WTC11 (cell line): ENCODE data around the gene DNAJC12. TPM values are rescaled to one million over a fixed set of nuclear protein-coding genes. Genes with fewer than 3 reads are reported as not detected.

Experiments
- ATAC-seq: fragments of 200-7000 bp; cut with Tn5 transposase; 2 replicates; pipeline ENCODE4 v1.10.0; 2021; ENCODE audit warnings: mild to moderate bottlenecking, moderate library complexity
- Bru-seq: library from RNA; stranded (reverse); fragments of 400-500 nt; gene quantifications from one replicate; lab custom pipeline; 2021; lab: Mats Ljungman, UMichigan
- CTCF ChIA-PET: fragments of 300-600 bp; sonication (Branson Sonifier 250); formaldehyde crosslinking; loops from one replicate; lab custom pipeline; 2021; ENCODE audit warnings: antibody characterized with exemption; lab: Charles Lee
- POLR2A ChIA-PET: fragments of 350-600 bp; sonication (Branson Sonifier 250); formaldehyde crosslinking; loops from one replicate; lab custom pipeline; 2021; ENCODE audit warnings: antibody characterized with exemption; lab: Charles Lee
- DNase-seq: peaks from one replicate; pipeline ENCODE4 v3.0.0; 2021; ENCODE audit warnings: low spot score
- H3K27ac Mint-ChIP-seq: 2 replicates; pipeline ENCODE4 v1.8.0; 2021; ENCODE audit warnings: mixed read lengths
- H3K27me3 Mint-ChIP-seq: 2 replicates; pipeline ENCODE4 v1.8.0; 2021; ENCODE audit warnings: low read depth, mild to moderate bottlenecking, moderate library complexity, mixed read lengths
- H3K36me3 Mint-ChIP-seq: 2 replicates; pipeline ENCODE4 v1.8.0; 2021; ENCODE audit warnings: mixed read lengths
- H3K4me1 Mint-ChIP-seq: 2 replicates; pipeline ENCODE4 v1.8.0; 2022; ENCODE audit warnings: mixed read lengths
- H3K4me3 Mint-ChIP-seq: 2 replicates; pipeline ENCODE4 v1.8.0; 2021; ENCODE audit warnings: mild to moderate bottlenecking, moderate library complexity, mixed read lengths
- H3K9me3 Mint-ChIP-seq: 2 replicates; pipeline ENCODE4 v1.8.0; 2021; ENCODE audit warnings: mixed read lengths
- ATF1 ChIP-seq: sonication (generic); formaldehyde crosslinking; IDR thresholded peaks from 2 replicates; pipeline ENCODE4 v1.8.1; 2023; ENCODE audit warnings: mild to moderate bottlenecking, moderate library complexity, missing genetic modification reagents
- CREM ChIP-seq: sonication (generic); formaldehyde crosslinking; IDR thresholded peaks from 2 replicates; pipeline ENCODE4 v1.8.1; 2022; ENCODE audit warnings: mild to moderate bottlenecking, missing genetic modification reagents, moderate library complexity
- FOXK1 ChIP-seq: sonication (generic); formaldehyde crosslinking; IDR thresholded peaks from 2 replicates; pipeline ENCODE4 v1.8.0; 2022; ENCODE audit warnings: mild to moderate bottlenecking, moderate library complexity, missing genetic modification reagents
- GABPB1 ChIP-seq: sonication (generic); formaldehyde crosslinking; IDR thresholded peaks from 2 replicates; pipeline ENCODE4 v1.8.1; 2023; ENCODE audit warnings: mild to moderate bottlenecking, missing genetic modification reagents
- KAT7 ChIP-seq: sonication (generic); formaldehyde crosslinking; IDR thresholded peaks from 2 replicates; pipeline ENCODE4 v1.8.1; 2023; ENCODE audit warnings: missing genetic modification reagents, mild to moderate bottlenecking, borderline replicate concordance
- PRRX2 ChIP-seq: fragments of 250-450 bp; sonication (Bioruptor Pico); IDR thresholded peaks from 2 replicates; pipeline ENCODE4 v1.8.0; 2021; ENCODE audit warnings: mild to moderate bottlenecking
- SMAD3 ChIP-seq: sonication (generic); formaldehyde crosslinking; IDR thresholded peaks from 2 replicates; pipeline ENCODE4 v1.8.0; 2022; ENCODE audit warnings: missing genetic modification reagents, mild to moderate bottlenecking, borderline replicate concordance
- ZNF396 ChIP-seq: fragments of 250-450 bp; sonication (Bioruptor Pico); IDR thresholded peaks from 2 replicates; pipeline ENCODE4 v1.8.0; 2021; ENCODE audit warnings: mild to moderate bottlenecking, moderate library complexity, borderline replicate concordance
- ZNF416 ChIP-seq: fragments of 250-450 bp; sonication (Bioruptor Pico); IDR thresholded peaks from 2 replicates; pipeline ENCODE4 v1.9.0; 2021; ENCODE audit warnings: mild to moderate bottlenecking, inconsistent platforms
- long read RNA-seq, 3 experiments: library from RNA in 1 of 3; library from capped mRNA in 1 of 3; library from polyadenylated mRNA in 1 of 3; unstranded in 2 of 3; stranded (forward) in 1 of 3; transcript quantifications; one replicate each; pipeline ENCODE4 v2.0.0, GENCODE V29; 2021
- total RNA-seq: library from RNA; stranded (reverse); gene quantifications from 3 replicates; pipeline ENCODE4 v1.2.3, GENCODE V29; 2021
- TF ChIP-seq, protein P1 (sequence below): sonication (generic); formaldehyde crosslinking; IDR thresholded peaks from 2 replicates; pipeline ENCODE4 v1.8.1; 2023; ENCODE audit warnings: mild to moderate bottlenecking, missing genetic modification reagents, moderate library complexity
- TF ChIP-seq, protein P2 (sequence below): sonication (generic); formaldehyde crosslinking; IDR thresholded peaks from 2 replicates; pipeline ENCODE4 v1.8.0; 2022; ENCODE audit warnings: mild to moderate bottlenecking, missing genetic modification reagents
- TF ChIP-seq, protein P3 (sequence below): sonication (generic); formaldehyde crosslinking; IDR thresholded peaks from 2 replicates; pipeline ENCODE4 v1.8.0; 2022; ENCODE audit warnings: mild to moderate bottlenecking, missing genetic modification reagents
- TF ChIP-seq, protein P4 (sequence below): sonication (generic); formaldehyde crosslinking; IDR thresholded peaks from 2 replicates; pipeline ENCODE4 v1.8.0; 2022; ENCODE audit warnings: mild to moderate bottlenecking, missing genetic modification reagents
- TF ChIP-seq, protein P5 (sequence below): sonication (generic); formaldehyde crosslinking; IDR thresholded peaks from 2 replicates; pipeline ENCODE4 v1.8.1; 2022; ENCODE audit warnings: mild to moderate bottlenecking, moderate library complexity, missing genetic modification reagents
- TF ChIP-seq, protein P6 (sequence below): sonication (generic); formaldehyde crosslinking; IDR thresholded peaks from 2 replicates; pipeline ENCODE4 v1.8.1; 2023; ENCODE audit warnings: mild to moderate bottlenecking, moderate library complexity, missing genetic modification reagents
- TF ChIP-seq, protein P7 (sequence below): sonication (generic); formaldehyde crosslinking; IDR thresholded peaks from 2 replicates; pipeline ENCODE4 v1.8.1; 2023; ENCODE audit warnings: mild to moderate bottlenecking, missing genetic modification reagents

Gene DNAJC12
- total RNA-seq, result 0.94 to 1.8 TPM (median 1.5 TPM) in 3 replicates
- percentile 29 among the genes with signal in this experiment for Bru-seq, nascent RNA
- long read RNA-seq, experiment 1, partial matches to known transcripts, result 0 of 2 reads
- long read RNA-seq, experiment 1, other reads (novel, unspliced or antisense), result 0 of 2 reads
- long read RNA-seq, experiment 2, partial matches to known transcripts, result 0 of 4 reads
- long read RNA-seq, experiment 2, other reads (novel, unspliced or antisense), result 0 of 4 reads
- long read RNA-seq, experiment 3, transcript DNAJC12-201 (5 exons, 1,201 nt), result major isoform, 7 of 8 reads
- long read RNA-seq, experiment 3, partial matches to known transcripts, result 0 of 8 reads
- long read RNA-seq, experiment 3, other reads (novel, unspliced or antisense), result 0 of 8 reads

DNA sequence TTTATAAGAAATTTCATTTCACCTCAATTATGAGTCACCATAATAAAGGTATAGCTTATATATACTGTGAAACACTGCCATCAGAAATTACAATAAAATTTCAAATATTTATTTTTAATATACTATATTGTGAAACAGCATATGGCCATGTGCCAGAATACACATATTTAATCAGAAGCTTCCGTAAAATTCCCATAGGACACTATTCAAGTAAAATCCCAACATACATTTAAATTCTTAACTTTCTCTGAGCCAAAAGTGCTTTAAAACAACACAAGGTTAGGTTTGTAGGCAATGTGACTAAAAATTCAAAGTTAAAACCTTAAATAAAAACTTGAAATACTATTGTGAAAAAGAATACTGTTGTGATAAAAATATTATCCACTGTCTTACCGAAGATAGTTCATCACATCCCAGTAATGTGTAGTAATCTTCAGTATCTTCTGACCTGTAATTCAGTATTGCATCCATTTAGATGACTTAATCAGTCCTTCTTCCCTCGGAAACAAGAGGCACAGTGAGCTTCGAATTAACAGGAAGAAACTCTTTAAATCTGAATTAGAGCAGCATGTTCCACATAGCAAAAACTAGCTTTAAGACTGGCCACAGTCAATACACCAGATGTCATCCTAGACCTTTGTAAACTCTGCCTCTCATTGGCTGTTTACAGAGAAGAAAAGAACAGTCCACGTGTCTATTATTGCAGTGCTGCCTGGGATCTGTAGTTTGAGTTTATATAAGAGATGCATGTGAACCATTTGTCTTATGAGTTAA lies at the start of gene DNAJC12:
Gene DNAJC12 (minus strand): TSS at position 648 of the 774 bp plus-strand sequence. CDS start 177 bp downstream, at position 471.
- POLR2A ChIA-PET, result interaction anchor here (0.5 kb wide), 1 partner anchor 835 kb away, joined by 3 read pairs; no protein-coding TSS in a partner anchor
- Mint-ChIP-seq H3K27me3 (no peaks in the 10 kb centered on the region), H3K4me1 (peaks cover 6% of the 10 kb centered on the region), H3K36me3 (peaks cover 14% of the 10 kb centered on the region; the same call in 1 of the 2 replicates), H3K4me3 (peak within 1 kb of the TSS; percentile 54), H3K27ac (no peak within 1 kb of the TSS), H3K9me3 (peaks cover 18% of the 10 kb centered on the region)
- CTCF ChIA-PET, result interaction anchor here (0.7 to 2.0 kb wide), 7 partner anchors 10 to 375 kb away, joined by 3 to 8 read pairs (median 5); no protein-coding TSS in a partner anchor
- no peak for TF ChIP-seq ATF1 (CRISPR knock-in tag)
- TF ChIP-seq, protein P1, sequence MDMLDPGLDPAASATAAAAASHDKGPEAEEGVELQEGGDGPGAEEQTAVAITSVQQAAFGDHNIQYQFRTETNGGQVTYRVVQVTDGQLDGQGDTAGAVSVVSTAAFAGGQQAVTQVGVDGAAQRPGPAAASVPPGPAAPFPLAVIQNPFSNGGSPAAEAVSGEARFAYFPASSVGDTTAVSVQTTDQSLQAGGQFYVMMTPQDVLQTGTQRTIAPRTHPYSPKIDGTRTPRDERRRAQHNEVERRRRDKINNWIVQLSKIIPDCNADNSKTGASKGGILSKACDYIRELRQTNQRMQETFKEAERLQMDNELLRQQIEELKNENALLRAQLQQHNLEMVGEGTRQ (CRISPR knock-in tag), result peak; percentile 83
- TF ChIP-seq, protein P2, sequence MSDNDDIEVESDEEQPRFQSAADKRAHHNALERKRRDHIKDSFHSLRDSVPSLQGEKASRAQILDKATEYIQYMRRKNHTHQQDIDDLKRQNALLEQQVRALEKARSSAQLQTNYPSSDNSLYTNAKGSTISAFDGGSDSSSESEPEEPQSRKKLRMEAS (CRISPR knock-in tag), result peak; percentile 33; the same call in 1 of the 2 replicates
- 0 out of 2 replicates have a peak, but pooled peaks have one; percentile 28 for TF ChIP-seq FOXK1 (CRISPR knock-in tag)
- TF ChIP-seq PRRX2 (CRISPR knock-in tag), result no peak
- peak; percentile 37; the same call in 1 of the 2 replicates for TF ChIP-seq GABPB1 (CRISPR knock-in tag)
- TF ChIP-seq, protein P3, sequence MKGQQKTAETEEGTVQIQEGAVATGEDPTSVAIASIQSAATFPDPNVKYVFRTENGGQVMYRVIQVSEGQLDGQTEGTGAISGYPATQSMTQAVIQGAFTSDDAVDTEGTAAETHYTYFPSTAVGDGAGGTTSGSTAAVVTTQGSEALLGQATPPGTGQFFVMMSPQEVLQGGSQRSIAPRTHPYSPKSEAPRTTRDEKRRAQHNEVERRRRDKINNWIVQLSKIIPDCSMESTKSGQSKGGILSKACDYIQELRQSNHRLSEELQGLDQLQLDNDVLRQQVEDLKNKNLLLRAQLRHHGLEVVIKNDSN, result peak; percentile 85
- no peak for TF ChIP-seq ZNF396 (CRISPR knock-in tag)
- no peak for TF ChIP-seq ZNF416 (CRISPR knock-in tag)
- TF ChIP-seq SMAD3 (CRISPR knock-in tag), result no peak
- ATAC-seq, result peak; percentile 94
- DNase-seq, result no peak

DNA sequence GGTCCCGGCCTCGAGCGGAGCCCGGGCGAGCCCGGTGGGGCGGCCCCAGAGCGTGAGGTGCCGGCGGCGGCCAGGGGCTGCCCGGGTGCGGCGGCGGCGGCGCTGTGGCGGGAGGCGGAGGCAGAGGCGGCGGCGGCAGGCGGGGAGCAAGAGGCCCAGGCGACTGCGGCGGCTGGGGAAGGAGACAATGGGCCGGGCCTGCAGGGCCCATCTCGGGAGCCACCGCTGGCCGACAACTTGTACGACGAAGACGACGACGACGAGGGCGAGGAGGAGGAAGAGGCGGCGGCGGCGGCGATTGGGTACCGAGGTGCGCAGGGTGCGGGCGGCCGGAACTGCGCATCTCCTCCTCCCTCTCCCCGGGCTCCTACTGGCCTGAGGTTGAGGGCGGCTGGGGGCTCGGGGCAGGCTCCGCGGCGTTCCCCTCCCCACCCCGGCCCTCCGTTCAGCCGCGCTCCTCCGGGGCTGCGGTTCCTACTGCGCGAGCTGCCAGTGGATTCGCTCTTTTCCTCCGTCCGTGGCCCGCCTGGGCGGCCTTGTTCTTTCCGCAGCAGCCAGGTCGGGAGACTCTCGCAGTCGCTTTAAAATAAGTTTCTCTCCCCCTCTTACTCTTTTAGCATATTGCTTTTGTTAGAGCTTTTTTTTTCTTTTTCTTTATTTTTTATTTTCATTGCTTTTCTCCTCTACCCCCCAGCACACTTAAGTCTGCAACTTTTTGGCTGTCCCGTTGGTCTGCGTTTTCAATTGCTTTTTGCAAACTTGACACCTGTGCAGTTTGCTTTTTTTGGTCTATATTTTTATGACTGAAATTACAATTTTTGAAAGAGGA lies 47.1 kb upstream of the DNAJC12 start:
- H3K27ac Mint-ChIP-seq, result peak overlapping the region; percentile 51
- DNase-seq, result peak; percentile 75
- ATAC-seq, result peak; percentile 65
- ChIA-PET POLR2A (interaction anchor here (0.6 to 3.6 kb wide), 6 partner anchors 15 to 447 kb away, joined by 3 to 20 read pairs (median 4); partner anchors contain the start of gene HNRNPH3), CTCF (interaction anchor here (0.6 to 1.7 kb wide), 5 partner anchors 23 to 97 kb away, joined by 4 to 10 read pairs (median 6); no protein-coding TSS in a partner anchor)
- peaks cover 22% of the 10 kb centered on the region for H3K4me1 Mint-ChIP-seq
- H3K36me3 Mint-ChIP-seq, result peaks cover 37% of the 10 kb centered on the region
- H3K9me3 Mint-ChIP-seq, result peaks cover 4% of the 10 kb centered on the region
- no peaks in the 10 kb centered on the region for H3K27me3 Mint-ChIP-seq
- peak overlapping the region; percentile 91 for H3K4me3 Mint-ChIP-seq
- TF ChIP-seq, protein P4, sequence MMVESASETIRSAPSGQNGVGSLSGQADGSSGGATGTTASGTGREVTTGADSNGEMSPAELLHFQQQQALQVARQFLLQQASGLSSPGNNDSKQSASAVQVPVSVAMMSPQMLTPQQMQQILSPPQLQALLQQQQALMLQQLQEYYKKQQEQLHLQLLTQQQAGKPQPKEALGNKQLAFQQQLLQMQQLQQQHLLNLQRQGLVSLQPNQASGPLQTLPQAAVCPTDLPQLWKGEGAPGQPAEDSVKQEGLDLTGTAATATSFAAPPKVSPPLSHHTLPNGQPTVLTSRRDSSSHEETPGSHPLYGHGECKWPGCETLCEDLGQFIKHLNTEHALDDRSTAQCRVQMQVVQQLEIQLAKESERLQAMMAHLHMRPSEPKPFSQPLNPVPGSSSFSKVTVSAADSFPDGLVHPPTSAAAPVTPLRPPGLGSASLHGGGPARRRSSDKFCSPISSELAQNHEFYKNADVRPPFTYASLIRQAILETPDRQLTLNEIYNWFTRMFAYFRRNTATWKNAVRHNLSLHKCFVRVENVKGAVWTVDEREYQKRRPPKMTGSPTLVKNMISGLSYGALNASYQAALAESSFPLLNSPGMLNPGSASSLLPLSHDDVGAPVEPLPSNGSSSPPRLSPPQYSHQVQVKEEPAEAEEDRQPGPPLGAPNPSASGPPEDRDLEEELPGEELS, result 0 out of 2 replicates have a peak, but pooled peaks have one; percentile 13
- TF ChIP-seq CREM, result peak; percentile 13; the same call in 1 of the 2 replicates
- TF ChIP-seq, protein P5, sequence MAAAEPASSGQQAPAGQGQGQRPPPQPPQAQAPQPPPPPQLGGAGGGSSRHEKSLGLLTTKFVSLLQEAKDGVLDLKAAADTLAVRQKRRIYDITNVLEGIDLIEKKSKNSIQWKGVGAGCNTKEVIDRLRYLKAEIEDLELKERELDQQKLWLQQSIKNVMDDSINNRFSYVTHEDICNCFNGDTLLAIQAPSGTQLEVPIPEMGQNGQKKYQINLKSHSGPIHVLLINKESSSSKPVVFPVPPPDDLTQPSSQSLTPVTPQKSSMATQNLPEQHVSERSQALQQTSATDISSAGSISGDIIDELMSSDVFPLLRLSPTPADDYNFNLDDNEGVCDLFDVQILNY (CRISPR knock-in tag), result no peak
- peak; percentile 77; the same call in 1 of the 2 replicates for TF ChIP-seq KAT7 (CRISPR knock-in tag)
- TF ChIP-seq, protein P6, sequence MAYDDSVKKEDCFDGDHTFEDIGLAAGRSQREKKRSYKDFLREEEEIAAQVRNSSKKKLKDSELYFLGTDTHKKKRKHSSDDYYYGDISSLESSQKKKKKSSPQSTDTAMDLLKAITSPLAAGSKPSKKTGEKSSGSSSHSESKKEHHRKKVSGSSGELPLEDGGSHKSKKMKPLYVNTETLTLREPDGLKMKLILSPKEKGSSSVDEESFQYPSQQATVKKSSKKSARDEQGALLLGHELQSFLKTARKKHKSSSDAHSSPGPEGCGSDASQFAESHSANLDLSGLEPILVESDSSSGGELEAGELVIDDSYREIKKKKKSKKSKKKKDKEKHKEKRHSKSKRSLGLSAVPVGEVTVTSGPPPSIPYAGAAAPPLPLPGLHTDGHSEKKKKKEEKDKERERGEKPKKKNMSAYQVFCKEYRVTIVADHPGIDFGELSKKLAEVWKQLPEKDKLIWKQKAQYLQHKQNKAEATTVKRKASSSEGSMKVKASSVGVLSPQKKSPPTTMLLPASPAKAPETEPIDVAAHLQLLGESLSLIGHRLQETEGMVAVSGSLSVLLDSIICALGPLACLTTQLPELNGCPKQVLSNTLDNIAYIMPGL (CRISPR knock-in tag), result 0 out of 2 replicates have a peak, but pooled peaks have one; percentile 25
- TF ChIP-seq, protein P7, sequence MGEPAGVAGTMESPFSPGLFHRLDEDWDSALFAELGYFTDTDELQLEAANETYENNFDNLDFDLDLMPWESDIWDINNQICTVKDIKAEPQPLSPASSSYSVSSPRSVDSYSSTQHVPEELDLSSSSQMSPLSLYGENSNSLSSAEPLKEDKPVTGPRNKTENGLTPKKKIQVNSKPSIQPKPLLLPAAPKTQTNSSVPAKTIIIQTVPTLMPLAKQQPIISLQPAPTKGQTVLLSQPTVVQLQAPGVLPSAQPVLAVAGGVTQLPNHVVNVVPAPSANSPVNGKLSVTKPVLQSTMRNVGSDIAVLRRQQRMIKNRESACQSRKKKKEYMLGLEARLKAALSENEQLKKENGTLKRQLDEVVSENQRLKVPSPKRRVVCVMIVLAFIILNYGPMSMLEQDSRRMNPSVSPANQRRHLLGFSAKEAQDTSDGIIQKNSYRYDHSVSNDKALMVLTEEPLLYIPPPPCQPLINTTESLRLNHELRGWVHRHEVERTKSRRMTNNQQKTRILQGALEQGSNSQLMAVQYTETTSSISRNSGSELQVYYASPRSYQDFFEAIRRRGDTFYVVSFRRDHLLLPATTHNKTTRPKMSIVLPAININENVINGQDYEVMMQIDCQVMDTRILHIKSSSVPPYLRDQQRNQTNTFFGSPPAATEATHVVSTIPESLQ (CRISPR knock-in tag), result no peak
